Measurements from ENCODE around the gene AGPAT2.

AGPAT2 gene

DNA sequence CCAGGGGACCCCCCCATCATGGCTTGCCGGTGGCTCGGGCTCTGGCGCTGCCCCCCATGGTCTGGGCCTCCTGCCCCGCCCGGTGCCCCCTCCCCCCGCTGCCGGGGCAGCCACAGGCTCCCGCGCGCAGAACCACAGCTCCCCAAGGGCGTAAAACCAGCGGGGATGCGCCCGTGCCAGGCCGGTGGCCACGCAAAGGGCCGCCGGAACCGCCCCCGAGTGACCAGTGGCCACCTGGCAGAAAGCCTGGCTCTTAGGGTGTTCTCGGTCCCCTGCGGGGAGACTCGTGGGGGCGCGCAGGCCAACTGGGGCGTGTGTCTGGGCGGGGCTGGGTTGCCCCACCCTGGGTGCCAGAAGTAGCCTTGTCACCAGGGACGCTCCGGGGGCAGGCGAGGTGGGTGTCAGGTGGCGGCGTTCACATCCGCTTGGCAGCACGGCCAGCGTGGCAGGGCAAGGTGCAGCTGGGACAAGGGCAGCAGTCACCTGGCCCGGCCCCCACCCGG lies 515 bp upstream of the AGPAT2 start:
- no peak for FAIRE-seq

DNA sequence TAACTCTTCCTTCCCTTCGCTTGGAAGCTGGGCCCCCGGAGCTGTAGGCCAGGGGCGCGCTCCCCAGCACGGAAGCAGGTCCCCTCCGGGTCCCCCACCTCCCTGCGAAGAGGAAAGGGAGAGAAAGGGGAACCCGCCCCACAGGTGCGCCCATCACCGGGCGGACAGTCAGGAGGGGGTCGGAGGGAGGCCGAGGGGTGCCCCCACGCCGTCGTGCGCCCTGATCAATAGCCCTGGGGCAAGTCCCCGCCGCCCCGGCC lies 793 bp downstream of the AGPAT2 start:
- FAIRE-seq: no peak

DNA sequence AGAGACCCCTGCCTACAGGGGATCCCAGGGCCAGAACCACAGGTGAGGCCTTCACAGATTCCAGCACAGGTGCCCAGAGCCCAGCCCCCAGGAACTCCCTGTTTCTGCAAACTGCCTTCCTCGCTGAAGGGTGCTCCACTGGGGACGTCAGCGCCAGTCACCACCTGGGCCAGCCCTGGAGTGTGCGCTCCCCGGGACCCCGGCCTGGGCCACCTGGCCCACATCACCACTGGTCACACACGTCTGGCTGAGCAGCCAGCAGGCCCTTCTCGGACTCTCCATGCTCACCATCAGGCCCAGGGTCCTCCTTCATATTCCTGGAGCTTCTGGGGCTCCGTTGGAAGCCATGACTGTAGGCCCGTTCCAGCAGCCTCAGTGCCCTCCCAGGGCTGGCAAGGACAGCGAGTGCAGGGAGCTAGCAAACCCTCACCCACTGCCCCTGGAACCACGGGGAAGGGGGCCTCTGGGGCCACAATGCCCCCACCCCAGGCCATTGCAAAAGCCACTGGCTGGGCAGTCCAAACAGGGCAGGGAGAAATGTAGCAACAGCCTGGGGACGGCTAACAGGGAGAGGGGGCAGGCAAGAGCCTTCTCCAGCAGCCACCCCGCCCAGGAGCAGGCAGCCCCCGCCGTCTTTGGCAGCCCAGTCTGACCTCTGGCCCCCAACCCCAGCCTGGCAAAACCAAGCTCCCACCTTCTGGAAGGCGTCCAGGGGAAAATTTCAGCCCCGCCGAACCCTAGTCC lies 1.3 kb downstream of the AGPAT2 start:
- no peak for FAIRE-seq

DNA sequence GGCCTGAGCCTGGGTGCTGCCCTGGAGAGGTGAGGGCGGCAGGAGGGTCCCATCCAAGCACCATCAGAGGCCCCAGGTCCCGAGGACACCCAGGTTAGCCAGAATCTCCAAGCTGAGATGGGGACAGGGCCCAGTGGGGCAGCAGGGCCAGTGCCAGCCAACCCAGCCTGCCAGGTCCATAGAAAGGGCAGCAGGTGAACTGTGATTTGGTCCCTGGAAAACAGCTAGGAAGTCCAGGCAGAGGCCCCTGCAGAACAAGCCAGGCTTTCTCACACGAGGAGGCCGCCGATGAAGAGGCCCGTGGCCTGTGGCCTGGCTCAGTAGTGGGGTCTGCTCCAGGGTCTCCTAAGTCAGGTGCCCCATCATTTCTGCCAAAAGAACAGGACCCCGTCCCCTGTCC lies 2.0 kb downstream of the AGPAT2 start:
- FAIRE-seq: no peak

DNA sequence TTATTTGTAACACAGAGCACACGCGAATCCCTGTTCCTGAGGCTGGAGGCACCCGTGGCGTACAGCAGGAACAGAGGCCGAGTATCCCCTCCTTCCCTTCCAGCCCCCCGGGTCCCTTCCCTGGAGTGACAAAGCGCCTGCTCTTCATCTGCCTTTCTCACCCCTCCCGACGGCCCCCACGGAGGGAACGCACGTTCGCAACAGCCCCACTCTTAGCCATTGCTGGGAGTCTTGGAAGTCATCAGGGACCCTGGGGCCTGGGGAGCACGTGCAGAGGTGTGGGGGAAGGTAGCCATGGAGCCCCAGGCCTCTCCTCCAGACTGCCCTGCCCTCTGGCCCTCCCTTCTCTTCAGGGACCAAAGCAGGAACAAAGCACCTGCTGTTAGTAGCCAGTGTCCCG lies 2.5 kb downstream of the AGPAT2 start:
- FAIRE-seq: no peak

DNA sequence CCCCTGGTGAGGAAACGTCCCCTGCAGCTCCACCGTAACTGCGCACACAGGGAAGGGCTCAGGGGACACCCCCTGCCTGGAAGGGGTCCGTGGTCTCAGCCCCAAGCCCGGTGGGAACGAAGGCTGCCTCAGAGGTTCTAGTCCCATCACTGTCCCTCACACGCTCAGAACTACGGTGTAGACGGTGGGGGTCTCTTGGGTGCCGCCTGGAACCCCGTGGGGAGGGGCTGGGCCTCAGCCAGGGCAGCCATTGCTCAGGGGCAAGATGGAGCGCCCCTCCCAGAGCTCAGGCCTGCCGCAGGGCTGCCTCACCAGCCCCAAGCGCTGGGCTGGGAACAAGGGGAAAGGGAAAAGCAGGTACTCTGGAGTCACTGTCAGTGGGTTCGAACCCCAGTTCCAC lies 2.9 kb downstream of the AGPAT2 start:
- FAIRE-seq: no peak

DNA sequence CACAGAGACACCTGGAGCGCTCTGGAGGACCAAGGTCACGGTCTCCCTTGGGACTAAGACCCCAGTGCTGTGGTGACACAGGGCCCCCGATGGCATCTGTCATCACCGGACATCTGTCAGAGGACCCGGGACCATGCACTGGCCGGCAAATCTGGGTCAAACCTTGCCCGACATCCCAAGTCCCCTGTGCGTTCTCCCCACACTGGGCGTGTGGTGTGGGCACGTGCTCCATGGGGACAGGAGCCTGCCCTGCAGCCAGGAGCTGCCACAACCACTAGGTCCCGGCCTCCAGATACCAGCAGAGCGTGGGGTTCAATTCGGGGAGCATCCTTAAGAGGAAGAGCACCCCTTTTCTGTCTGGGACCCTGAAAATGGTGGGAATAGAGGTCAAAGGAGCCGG lies 3.5 kb downstream of the AGPAT2 start:
- no peak for FAIRE-seq

DNA sequence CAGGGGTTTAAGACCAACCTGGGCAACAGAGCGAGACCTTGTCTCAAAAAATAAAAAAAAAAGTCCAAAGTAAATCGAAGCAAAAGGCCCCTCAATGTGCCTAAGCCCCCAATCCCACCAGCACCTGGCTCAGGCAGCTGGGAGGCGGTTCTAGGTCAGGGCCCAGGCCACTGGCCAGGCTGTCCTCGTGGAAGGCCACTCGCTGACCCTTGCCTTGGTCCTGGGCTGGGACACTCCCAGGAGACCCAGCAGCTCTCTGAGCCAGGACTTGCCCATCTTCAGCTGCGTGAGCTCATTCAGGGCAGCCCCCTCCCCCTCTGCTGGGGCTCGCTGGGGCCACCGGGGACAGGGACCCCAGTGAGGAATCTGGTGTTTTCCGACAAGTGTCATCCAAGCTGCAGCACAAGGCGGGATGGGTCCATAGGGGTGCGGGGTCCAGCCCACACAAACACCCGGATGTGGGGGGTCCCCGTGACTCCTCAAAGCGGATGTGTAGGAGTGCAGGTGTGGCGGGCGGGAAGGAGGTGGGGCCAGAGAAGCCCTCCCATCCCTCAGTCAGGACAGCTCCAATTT lies 4.0 kb downstream of the AGPAT2 start:
- no peak for FAIRE-seq

DNA sequence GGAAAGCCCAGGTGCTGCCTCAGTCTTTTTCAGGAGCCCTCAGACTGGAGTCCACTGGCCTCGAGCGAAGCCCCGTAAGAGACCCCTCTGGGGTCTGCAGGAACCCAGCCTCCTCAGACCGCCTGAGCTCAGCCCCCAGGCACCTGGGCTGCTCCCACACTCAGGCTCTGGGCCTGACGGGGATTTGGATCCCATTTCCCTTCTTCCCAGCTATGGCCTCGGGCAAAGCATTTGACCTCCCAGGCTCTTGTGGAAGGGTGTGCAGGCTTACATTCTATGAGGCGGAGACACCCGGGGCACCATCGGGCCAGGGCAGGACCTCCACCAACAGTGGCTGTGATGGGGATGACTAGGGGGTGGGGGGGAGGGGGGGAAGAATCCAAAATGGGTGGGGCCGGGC lies 4.5 kb downstream of the AGPAT2 start:
- no peak for FAIRE-seq

DNA sequence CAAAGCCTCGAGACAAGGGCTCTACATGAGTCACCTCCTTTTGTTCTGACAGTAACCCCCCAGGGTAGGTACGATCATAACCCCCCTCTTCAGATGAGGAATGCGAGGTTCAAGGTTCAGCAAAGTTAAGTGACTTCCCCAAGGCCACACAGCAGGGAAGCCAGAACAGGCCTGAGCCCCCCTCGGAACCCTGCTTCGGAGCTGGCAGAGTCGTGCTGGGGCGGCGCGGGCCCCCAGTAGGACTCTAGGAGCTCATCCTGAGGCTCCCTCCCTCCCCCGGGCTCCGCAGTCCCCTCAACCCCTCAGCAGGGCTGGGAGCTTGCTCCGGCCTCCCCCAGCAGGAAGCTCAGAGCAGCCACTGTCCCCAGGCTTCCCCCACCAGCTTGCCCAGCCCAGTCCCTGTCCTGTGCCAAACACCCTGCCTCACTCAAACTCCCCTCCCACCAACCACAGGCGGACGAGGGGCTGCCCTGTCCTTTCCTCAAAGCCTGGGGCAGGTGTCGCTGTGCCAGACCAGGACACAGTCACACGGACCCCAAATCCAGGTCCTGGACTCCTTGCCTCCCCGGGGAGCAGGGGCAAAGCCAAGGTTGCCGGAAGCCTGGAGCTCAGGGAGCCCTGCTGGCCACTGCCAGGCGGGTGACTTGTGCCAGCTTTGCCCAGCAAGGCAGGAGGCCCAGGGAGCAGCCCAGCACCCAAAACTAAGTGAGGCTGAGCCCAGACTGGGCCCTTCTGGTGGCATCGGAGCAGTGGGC lies 5.1 kb downstream of the AGPAT2 start:
- no peak for FAIRE-seq

DNA sequence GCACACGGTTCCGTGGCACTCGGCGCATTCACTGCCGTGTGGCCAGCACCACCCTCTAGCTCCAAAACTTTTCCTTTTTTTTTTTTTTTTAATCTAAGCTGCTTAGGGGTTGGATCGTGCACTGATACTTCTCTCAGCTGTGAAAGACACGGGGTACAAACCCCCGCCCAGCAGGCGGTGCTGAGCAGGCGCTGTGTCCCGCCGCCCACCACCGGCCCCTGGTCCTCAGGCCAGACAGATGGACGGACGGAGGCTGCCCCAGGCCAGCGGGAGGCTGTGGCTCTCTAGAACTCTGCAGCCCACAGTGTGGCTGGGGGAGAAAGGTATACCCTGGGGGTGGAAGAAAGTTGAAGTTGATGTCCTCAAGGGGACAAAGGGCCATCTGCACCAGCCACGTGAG lies 6.2 kb downstream of the AGPAT2 start:
- no peak for FAIRE-seq

DNA sequence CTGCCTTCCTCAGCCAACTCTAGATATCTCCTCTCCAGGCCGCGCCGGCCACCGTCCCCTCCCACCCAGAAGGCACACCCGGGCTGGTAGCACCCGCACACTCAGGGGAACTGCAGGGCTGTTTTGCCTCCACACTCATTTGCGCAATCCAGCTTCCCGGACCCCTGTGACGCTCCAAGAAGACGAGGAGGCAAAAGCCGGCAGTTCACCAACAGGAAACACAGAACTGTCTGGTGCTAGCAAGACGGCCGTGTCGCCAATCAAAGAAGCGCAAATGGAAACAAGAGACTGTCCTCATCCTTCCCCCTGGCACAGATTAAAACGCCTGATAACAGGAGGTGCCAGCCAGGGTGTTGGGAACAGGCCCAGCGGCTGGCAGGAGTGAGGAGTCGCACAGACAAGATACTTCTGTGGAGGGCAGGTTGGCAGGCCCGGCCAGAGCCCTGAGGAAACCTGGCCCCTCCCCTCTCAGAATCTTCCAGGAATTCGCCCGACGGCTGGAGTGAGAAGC lies 7.8 kb downstream of the AGPAT2 start:
- FAIRE-seq: no peak

DNA sequence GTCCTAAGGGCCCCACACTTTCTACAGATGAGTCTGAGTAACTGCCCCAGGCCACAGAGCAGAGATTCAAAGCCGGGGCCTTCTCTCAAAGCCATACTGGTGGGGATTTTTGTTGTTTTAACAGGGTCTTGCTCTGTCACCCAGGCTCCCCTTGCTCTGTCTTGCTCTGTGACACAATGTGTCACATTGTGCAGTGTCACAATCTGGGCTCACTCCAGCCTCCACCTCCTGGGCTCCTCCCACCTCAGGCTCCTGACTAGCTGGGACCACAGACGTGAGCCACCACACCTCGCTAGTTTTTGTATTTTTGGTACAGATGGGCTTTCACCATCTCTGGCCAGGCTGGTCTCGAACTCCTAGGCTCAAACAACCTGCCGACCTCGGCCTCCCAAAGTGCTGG lies 8.6 kb downstream of the AGPAT2 start:
- FAIRE-seq: no peak

DNA sequence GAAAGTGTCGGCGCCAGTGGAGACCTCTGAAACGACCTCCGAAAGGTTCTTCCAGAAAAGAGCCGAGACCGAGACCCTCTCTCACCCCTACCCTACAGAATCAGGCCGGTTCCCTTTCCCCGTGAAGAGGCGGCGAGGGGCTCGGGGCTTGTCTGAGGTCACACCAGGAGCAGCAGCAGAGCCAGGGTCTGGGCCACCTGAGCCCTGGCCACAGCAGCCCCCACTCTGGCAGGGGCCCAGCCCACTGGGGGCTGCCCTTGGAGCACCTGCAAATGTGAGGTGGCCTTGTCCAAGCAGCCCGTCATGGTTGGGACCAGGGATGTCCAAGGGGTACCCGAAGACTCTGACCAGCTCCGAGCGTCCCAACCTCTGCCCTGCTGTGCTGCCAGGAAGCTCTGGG lies 9.2 kb downstream of the AGPAT2 start:
- FAIRE-seq: no peak

DNA sequence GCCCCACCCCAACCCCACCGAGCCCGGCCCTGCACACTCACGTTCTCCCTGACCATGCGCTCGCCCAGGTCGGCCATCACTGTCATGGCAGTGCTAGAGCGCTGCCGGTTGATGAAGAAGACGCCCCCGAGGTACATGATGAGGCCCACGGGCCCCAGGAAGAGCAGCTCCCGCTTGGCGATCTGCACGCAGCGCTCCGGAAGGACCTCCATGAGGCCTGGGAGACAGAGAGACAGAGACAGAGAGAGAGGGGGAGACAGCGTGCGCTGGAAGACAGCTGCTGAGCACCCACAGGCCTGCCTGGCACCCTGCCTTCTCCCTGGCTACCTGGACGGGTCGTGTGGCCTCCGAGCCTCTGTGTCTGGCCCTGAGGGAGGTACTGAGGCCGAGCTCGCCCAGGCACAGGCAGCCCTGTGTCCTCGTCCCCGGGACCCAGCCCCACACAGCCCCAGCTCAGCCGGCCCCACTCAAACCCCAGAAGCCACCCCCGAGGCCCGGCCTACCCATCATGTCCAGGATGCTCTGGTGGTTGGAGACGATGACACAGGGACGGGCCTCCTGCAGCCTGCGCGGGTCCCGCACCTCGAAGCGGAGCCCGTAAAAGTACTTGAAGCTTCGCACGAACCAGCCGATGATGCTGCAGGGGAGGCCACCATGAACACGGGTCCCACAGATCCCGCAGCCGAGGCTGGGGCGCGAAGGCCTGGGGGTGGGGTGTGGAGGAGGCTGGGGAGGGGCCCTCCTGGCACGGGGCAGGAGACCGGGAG lies 10.2 kb downstream of the AGPAT2 start:
- no peak for FAIRE-seq

DNA sequence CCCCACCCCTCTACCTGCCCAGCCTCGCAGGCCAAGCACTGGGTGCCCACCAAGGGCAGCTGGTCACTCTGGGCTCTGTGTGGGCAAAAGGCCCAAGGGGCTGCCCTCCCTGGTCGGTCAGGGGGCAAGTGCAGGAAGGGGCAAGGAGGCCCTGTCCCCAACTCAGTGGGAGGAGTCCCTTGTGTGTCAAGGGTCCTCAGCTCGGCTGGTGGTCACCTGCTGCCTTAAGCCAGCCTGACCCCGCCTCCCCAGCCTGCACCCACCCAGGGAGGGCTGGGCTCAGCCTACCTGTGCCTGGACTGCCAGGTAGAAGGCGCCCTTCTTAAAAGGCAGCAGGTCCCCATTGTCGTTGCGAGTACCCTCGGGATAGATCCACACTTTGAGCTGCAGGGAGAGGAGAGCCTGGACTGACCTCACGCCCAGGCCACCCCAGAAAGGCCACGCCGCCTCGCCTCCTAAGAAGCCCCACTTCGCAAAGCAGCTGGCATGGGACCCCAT lies 10.9 kb downstream of the AGPAT2 start:
- FAIRE-seq: no peak

DNA sequence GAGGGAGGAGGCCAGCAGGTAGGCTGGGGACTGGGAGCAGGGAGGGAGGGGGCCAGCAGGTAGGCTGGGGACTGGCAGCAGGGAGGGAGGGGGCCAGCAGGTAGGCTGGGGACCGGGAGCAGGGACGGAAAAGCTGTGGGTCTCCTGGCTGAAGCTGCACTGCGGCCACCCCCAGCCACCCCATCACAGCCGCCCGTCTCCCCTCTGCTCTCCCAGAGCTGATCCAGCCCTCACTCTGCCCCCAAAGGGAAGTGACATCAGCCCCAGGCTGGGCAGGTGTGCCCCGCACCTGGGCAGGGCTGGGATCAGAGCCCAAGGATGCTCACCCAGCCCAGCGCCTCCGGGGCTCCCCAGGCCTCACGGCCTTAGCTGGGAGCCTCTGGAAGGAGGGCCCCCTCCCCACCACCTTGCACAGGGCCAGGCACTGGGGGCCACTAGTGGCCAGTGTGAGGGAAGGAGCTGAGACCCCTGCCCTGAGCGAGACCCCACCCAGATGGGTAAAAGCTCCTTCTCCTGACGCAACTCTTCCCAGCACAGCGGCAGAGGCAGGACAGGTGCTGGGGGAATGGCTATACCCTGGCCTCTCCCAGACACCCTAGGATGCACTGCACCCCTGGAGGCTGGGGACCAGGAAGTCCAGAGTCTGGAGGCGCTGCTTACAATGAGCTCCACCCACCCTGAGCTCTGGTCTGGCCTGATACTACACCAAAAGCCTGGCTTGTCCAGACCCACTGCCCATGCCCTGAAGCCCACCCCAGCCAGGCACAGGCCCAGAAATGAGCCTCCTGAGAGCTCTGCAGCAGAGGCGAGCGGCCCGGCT lies 11.6 kb downstream of the AGPAT2 start:
- no peak for FAIRE-seq

DNA sequence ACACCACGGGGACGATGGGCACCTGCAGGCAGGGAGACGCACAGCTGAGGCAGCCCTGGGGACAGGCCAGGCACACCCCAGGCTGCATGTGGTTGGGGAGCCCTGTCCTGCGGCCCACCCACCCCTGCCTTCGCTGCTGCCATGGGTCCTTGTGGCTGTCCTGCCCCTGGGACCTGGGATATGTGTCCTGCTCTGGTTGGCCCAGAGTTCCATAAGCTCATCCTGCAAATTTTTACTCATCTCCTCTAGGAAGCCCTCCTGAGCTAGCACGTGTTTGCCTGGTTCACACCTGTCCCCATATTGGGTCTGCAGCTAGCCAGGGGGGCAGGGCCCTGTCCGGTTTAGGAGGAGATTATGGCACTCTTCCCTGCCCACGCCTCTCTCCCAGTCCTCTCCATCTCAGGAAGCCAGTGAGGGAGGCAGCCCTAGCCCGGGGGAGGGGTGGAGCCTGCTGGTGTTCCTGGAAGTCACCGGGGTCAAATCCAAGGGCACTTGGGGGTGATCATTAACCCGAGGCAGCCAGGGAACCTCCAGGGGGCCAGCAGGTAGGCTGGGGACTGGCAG lies 12.4 kb downstream of the AGPAT2 start:
- no peak for FAIRE-seq

DNA sequence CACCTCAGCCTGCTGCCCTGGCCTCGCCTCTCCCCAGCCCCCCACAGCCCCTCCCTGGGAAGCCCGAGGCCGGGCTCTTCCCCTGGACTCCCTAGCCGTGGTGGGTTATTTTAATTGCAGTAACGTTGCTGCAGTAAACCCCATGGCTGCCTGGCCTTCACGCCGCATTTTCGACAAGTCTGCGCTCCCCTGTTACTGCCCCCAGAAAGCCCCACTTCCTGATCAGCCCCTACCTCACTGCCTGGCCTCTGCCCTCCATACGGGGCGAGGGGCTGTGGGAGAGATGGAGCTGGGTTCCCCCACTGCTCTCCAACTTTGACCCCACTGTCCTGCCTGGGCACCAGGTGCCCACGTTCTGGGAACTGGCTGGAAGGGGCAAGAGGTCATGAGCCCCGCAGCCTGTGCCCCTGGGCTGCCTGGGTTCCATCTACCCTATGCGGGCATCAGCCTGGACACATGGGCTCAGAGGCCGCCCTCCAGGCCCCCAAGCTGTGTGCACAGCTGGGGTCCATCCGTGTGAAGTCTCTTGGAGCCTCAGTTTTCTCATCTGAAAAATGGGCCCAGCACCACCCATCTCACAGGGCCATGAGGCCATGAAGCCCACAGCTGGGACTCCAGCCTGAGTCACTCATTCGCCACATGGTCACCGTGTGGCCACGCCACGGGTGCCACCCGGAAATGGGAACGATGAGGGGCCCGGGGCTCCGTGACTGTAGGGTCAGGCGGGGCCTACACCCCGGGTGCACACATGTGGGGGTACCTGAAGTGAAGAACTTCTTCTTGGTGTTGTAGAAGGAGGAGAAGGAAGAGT lies 13.1 kb downstream of the AGPAT2 start:
- FAIRE-seq: no peak

DNA sequence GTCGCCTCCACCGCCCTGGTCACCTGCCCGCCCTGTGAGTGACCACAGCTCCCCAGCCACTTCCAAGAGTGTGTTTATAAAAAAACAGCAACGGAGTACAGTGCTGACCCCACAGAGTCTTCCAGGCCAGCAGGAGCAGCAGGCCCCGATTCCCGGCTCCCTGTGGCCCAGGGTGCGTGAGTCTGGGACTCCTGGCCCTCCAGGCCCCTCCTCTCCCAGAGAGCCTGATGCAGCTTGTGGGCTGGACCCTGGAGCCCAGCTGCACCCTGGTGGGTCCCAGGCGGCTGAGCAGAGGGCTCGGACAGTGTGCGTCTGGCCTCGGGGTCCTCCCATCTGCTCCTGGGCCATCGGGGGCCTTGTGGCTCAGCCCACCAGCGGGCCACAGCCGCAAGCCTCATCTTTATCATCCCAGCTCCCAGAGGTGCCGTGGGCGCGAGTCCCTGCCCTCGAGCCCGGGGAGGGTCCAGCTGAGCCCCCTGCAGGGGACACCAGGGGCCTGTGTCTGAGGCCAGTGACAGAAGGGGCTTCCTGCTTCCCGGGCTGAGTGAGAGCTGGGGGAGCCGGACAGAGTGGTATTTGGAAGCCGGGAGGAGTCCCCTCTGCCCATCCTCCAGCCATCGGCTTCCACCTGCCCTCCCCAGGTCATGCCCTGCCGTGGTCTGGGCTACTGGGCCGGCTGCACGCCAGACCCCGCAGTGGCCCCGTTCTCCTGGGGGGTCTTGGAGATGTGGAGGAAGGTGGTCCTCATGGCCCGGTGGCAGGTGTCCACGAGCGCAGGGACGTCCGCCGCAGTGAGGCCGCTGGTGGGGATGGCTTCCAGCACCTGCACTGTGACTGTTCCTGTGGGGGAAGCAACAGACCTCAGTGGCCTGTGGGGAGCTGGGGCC lies 13.9 kb downstream of the AGPAT2 start:
- FAIRE-seq: no peak

Data from A204.1 (cell line).